ENCODE data around the gene PRPF6.

PRPF6 gene

GRCh38 chr20:64057628-64058498, 76.9 kb downstream of the PRPF6 start:
- H3K9me2 ChIP-seq (replicated peaks; ENCODE audit: control insufficient read depth, low read length), result no peaks in the 10 kb centered on the region
- H3K4me3 ChIP-seq (ENCODE audit: low read length), result peak overlapping the region; percentile 54
- TF ChIP-seq EZH2phosphoT487 (IDR thresholded peaks at IDR 0.05; ENCODE audit: borderline replicate concordance, low read length) (no peak), CTCF (IDR thresholded peaks at IDR 0.05; ENCODE audit: low read depth, low read length, poor library complexity, severe bottlenecking) (peak; percentile 87)
- H3K36me3 ChIP-seq (ENCODE audit: control insufficient read depth, low read length), result no peaks in the 10 kb centered on the region
- no peak overlapping the region for H3K27ac ChIP-seq (ENCODE audit: low read depth, low read length)
- H3K9me3 ChIP-seq (ENCODE audit: control insufficient read depth, insufficient read depth, low read length), result no peaks in the 10 kb centered on the region
- no peaks in the 10 kb centered on the region for H3F3A ChIP-seq (ENCODE audit: control insufficient read depth, insufficient read depth)
- H3K4me1 ChIP-seq (ENCODE audit: control insufficient read depth, low read length), result peaks cover 24% of the 10 kb centered on the region
- no peaks in the 10 kb centered on the region for H4K20me1 ChIP-seq (ENCODE audit: control insufficient read depth, insufficient read depth, low read depth, low read length)
- peaks cover 24% of the 10 kb centered on the region for H3K27me3 ChIP-seq (ENCODE audit: control insufficient read depth, low read length)
- no peaks in the 10 kb centered on the region for H3K79me2 ChIP-seq (ENCODE audit: control insufficient read depth, low read length)
- H3K4me2 ChIP-seq (ENCODE audit: low read length), result peak overlapping the region; percentile 66

- Histone ChIP-seq H3F3A (ENCODE audit: control insufficient read depth, insufficient read depth) (no peaks in the 10 kb centered on the region), H3K9me3 (ENCODE audit: control insufficient read depth, insufficient read depth, low read length) (no peaks in the 10 kb centered on the region), H3K9me2 (replicated peaks; ENCODE audit: control insufficient read depth, low read length) (no peaks in the 10 kb centered on the region), H3K79me2 (ENCODE audit: control insufficient read depth, low read length) (peaks cover 4% of the 10 kb centered on the region), H3K27me3 (ENCODE audit: control insufficient read depth, low read length) (peaks cover 19% of the 10 kb centered on the region), H3K4me1 (ENCODE audit: control insufficient read depth, low read length) (peaks cover 26% of the 10 kb centered on the region), H3K4me2 (ENCODE audit: low read length) (peak overlapping the region; percentile 66), H3K4me3 (ENCODE audit: low read length) (peak overlapping the region; percentile 54), H3K27ac (ENCODE audit: low read depth, low read length) (no peak overlapping the region), H4K20me1 (ENCODE audit: control insufficient read depth, insufficient read depth, low read depth, low read length) (no peaks in the 10 kb centered on the region), H3K36me3 (ENCODE audit: control insufficient read depth, low read length) (no peaks in the 10 kb centered on the region)
- TF ChIP-seq CTCF (IDR thresholded peaks at IDR 0.05; ENCODE audit: low read depth, low read length, poor library complexity, severe bottlenecking) (no peak), EZH2phosphoT487 (IDR thresholded peaks at IDR 0.05; ENCODE audit: borderline replicate concordance, low read length) (no peak)
These were observed 77.6 kb downstream of the PRPF6 start for GRCh38 chr20:64058536-64058935.

GRCh38 chr20:64062276-64062595, 81.3 kb downstream of the PRPF6 start:
- TF ChIP-seq CTCF (IDR thresholded peaks at IDR 0.05; ENCODE audit: low read depth, low read length, poor library complexity, severe bottlenecking), result no peak

More at GRCh38 chr20:64062276-64062595, 81.3 kb downstream of the PRPF6 start:
- H3F3A ChIP-seq (ENCODE audit: control insufficient read depth, insufficient read depth), result peaks cover 2% of the 10 kb centered on the region; the same call in 1 of the 2 replicates
- no peaks in the 10 kb centered on the region for H3K9me3 ChIP-seq (ENCODE audit: control insufficient read depth, insufficient read depth, low read length)
- H3K27ac ChIP-seq (ENCODE audit: low read depth, low read length), result no peak overlapping the region
- H3K4me3 ChIP-seq (ENCODE audit: low read length), result peak overlapping the region; percentile 86
- H3K4me2 ChIP-seq (ENCODE audit: low read length), result peak overlapping the region; percentile 74
- no peaks in the 10 kb centered on the region for H4K20me1 ChIP-seq (ENCODE audit: control insufficient read depth, insufficient read depth, low read depth, low read length)
- H3K36me3 ChIP-seq (ENCODE audit: control insufficient read depth, low read length), result no peaks in the 10 kb centered on the region
- no peaks in the 10 kb centered on the region; the same call in 1 of the 2 replicates for H3K27me3 ChIP-seq (ENCODE audit: control insufficient read depth, low read length)
- H3K79me2 ChIP-seq (ENCODE audit: control insufficient read depth, low read length), result peaks cover 13% of the 10 kb centered on the region
- no peaks in the 10 kb centered on the region for H3K9me2 ChIP-seq (replicated peaks; ENCODE audit: control insufficient read depth, low read length)
- peaks cover 61% of the 10 kb centered on the region for H3K4me1 ChIP-seq (ENCODE audit: control insufficient read depth, low read length)
